H1 (cell line): ENCODE measurements around the gene CDT1. TPM values are rescaled to one million over a fixed set of nuclear protein-coding genes. Genes with fewer than 3 reads are reported as not detected.

Source experiments
- BACH1 ChIP-seq: IDR thresholded peaks from 2 replicates; pipeline ENCODE4 v1.6.1; 2012; ENCODE audit warnings: low read length, improper control_type of control experiment
- CEBPB ChIP-seq: IDR thresholded peaks from 2 replicates; pipeline ENCODE4 v1.6.1; 2012; ENCODE audit warnings: low read depth, low read length
- CHD1 ChIP-seq: IDR thresholded peaks from 2 replicates; pipeline ENCODE4 v1.6.1; 2012; ENCODE audit warnings: low read depth, low read length, improper control_type of control experiment
- CHD7 ChIP-seq: fragments of 300-600 bp; sonication (generic); IDR thresholded peaks from 2 replicates; pipeline ENCODE4 v1.7.1; 2012; ENCODE audit warnings: low read length, moderate library complexity, mild to moderate bottlenecking, inconsistent platforms; ENCODE audit not compliant: insufficient replicate concordance
- EP300 ChIP-seq, 2 experiments: IDR thresholded peaks; 1 replicate in 1 of 2; 2 replicates in 1 of 2; pipeline ENCODE4 v1.6.1; 2011 to 2012; ENCODE audit warnings: low read depth in 2 of 2, low read length in 2 of 2, mild to moderate bottlenecking in 2 of 2, borderline replicate concordance in 1 of 2, inconsistent platforms in 1 of 2, moderate library complexity in 1 of 2
- POU5F1 ChIP-seq: IDR thresholded peaks from 2 replicates; pipeline ENCODE4 v1.6.1; 2011; ENCODE audit warnings: low read depth, mild to moderate bottlenecking, low read length, moderate library complexity
- RXRA ChIP-seq: IDR thresholded peaks from 2 replicates; pipeline ENCODE4 v1.6.1; 2011; ENCODE audit warnings: low read depth, mild to moderate bottlenecking, low read length, moderate library complexity; ENCODE audit not compliant: insufficient read depth
- SIN3A ChIP-seq, 2 experiments: IDR thresholded peaks in 1 of 2; conservative IDR thresholded peaks in 1 of 2; 2 replicates each; pipeline ENCODE4 v1.6.1; 2011 to 2012; ENCODE audit warnings: low read length in 2 of 2, improper control_type of control experiment in 1 of 2, low read depth in 1 of 2, mild to moderate bottlenecking in 1 of 2
- SUZ12 ChIP-seq: fragments of 200-600 bp; sonication (generic); IDR thresholded peaks from 2 replicates; pipeline ENCODE4 v1.6.1; 2012; ENCODE audit warnings: mild to moderate bottlenecking, inconsistent platforms, low read length, moderate library complexity, mixed read lengths
- polyA plus RNA-seq, 7 experiments: library from polyadenylated mRNA; depleted of rRNA in 3 of 7; stranded (reverse) in 5 of 7; unstranded in 2 of 7; fragments of >200 nt in 5 of 7; fragments of 200-250 nt in 2 of 7; gene quantifications; 1 replicate in 5 of 7; 2 replicates in 1 of 7; 4 replicates in 1 of 7; pipeline versions ENCODE4 v1.2.1 to v1.2.3, GENCODE V29; 2011 to 2013; ENCODE audit warnings: missing spikeins in 2 of 7, mixed read lengths in 2 of 7
- total RNA-seq: library from RNA; stranded (reverse); fragmentation: NEBNext Ultra II Directional; extraction: Animal tissue kit (Norgen Biotek cat#: 25700); gene quantifications from 2 replicates; pipeline ENCODE4 v1.2.1, GENCODE V29; 2021

The CDT1 gene
- total and polyA plus RNA-seq, 2 of the 8 experiments (the other 6 are each of a cell fraction or from before 2014, with no cell fraction given), result 76.7 to 95.4 TPM

GRCh38 chr16:88856828-88857727 lies 53.5 kb downstream of the CDT1 start, which contains the start of the genes GALNS and TRAPPC2L (continued):
- TF ChIP-seq CEBPB (no peak), SUZ12 (no peak), POU5F1 (no peak), SIN3A (conservative IDR thresholded peaks at IDR 0.05 in 1 of 2, IDR thresholded peaks at IDR 0.05 in 1 of 2; ENCODE audit: low read depth in 1 of 2, low read length in 2 of 2) (peak; percentile 47 to 80; a peak in 2 of 4 replicates), CHD1 (no peak), EP300 (IDR thresholded peaks at IDR 0.05; ENCODE audit: borderline replicate concordance in 1 of 2, low read depth in 2 of 2, low read length in 2 of 2) (no peak), CHD7 (no peak), BACH1 (no peak), RXRA (no peak)
